DOHH2 (cell line): Measurements from ENCODE around the gene LETMD1.
"Not testable (repeated sequence)": the region's sequence is repeated elsewhere in the genome, so short reads cannot be mapped to it uniquely, and the experiment has no call there.

Experiments
- H3F3A ChIP-seq: fragments of 200-600 bp; sonication (generic), shearing (Covaris generic); 2 replicates; pipeline ENCODE4 v1.6.0; 2016; ENCODE audit warnings: antibody characterized with exemption, mild to moderate bottlenecking; ENCODE audit not compliant: control insufficient read depth, insufficient read depth
- H3K27ac ChIP-seq: fragments of 200-600 bp; sonication (generic); 2 replicates; pipeline ENCODE4 v1.5.1; 2014; ENCODE audit warnings: low read depth, mild to moderate bottlenecking, low read length, moderate library complexity
- H3K27me3 ChIP-seq: fragments of 200-600 bp; sonication (generic); 2 replicates; pipeline ENCODE4 v1.6.1; 2014; ENCODE audit warnings: mild to moderate bottlenecking, low read length, mixed read lengths; ENCODE audit not compliant: control insufficient read depth
- H3K36me3 ChIP-seq: fragments of 200-600 bp; sonication (generic); 2 replicates; pipeline ENCODE4 v1.6.1; 2014; ENCODE audit warnings: mild to moderate bottlenecking, low read length, moderate library complexity, mixed read lengths; ENCODE audit not compliant: control insufficient read depth
- H3K4me1 ChIP-seq: fragments of 200-600 bp; sonication (generic); 2 replicates; pipeline ENCODE4 v1.6.1; 2014; ENCODE audit warnings: mild to moderate bottlenecking, low read length, mixed read lengths; ENCODE audit not compliant: control insufficient read depth
- H3K4me2 ChIP-seq: fragments of 200-600 bp; sonication (generic); 2 replicates; pipeline ENCODE4 v1.6.0; 2014; ENCODE audit warnings: mild to moderate bottlenecking, low read length, moderate library complexity
- H3K4me3 ChIP-seq: fragments of 200-600 bp; sonication (generic); 2 replicates; pipeline ENCODE4 v1.5.1; 2014; ENCODE audit warnings: mild to moderate bottlenecking, low read length, mixed read lengths
- H3K79me2 ChIP-seq: fragments of 200-600 bp; sonication (generic); 2 replicates; pipeline ENCODE4 v1.6.1; 2014; ENCODE audit warnings: mild to moderate bottlenecking, low read length, mixed read lengths; ENCODE audit not compliant: control insufficient read depth
- H3K9me2 ChIP-seq: fragments of 200-600 bp; sonication (generic); replicated peaks from 2 replicates; pipeline ENCODE4 v1.6.1; 2014; ENCODE audit warnings: mild to moderate bottlenecking, low read length, mixed read lengths; ENCODE audit not compliant: control insufficient read depth
- H3K9me3 ChIP-seq: fragments of 200-600 bp; sonication (generic); 2 replicates; pipeline ENCODE4 v1.6.1; 2014; ENCODE audit warnings: antibody characterized with exemption, low read length, mixed read lengths; ENCODE audit not compliant: control insufficient read depth, insufficient read depth
- H4K20me1 ChIP-seq: fragments of 200-600 bp; sonication (generic); 2 replicates; pipeline ENCODE4 v1.6.0; 2014; ENCODE audit warnings: low read depth, mild to moderate bottlenecking, antibody characterized with exemption, low read length, moderate library complexity; ENCODE audit not compliant: control insufficient read depth, insufficient read depth
- EZH2phosphoT487 ChIP-seq: fragments of 200-600 bp; sonication (generic); IDR thresholded peaks from 2 replicates; pipeline ENCODE4 v1.6.1; 2017; ENCODE audit warnings: borderline replicate concordance, mild to moderate bottlenecking, antibody characterized with exemption, low read length, moderate library complexity, mixed read lengths
- TF ChIP-seq, protein P1 (sequence below): fragments of 200-600 bp; sonication (generic); IDR thresholded peaks from one replicate; pipeline ENCODE4 v1.5.1; 2014; ENCODE audit warnings: antibody characterized with exemption, mild to moderate bottlenecking, low read depth, low read length; ENCODE audit not compliant: poor library complexity, severe bottlenecking

LETMD1 gene

GRCh38 chr12:51011955-51012354 is 36.2 kb upstream of the LETMD1 start:
- Histone ChIP-seq H3K4me2 (no peak overlapping the region), H3K9me2 (no peaks in the 10 kb centered on the region), H3K27me3 (no peaks in the 10 kb centered on the region), H3K9me3 (no peaks in the 10 kb centered on the region), H3K4me3 (no peak overlapping the region), H3K79me2 (peaks cover 70% of the 10 kb centered on the region), H3K4me1 (peaks cover 6% of the 10 kb centered on the region), H4K20me1 (no peaks in the 10 kb centered on the region), H3K36me3 (peaks cover 3% of the 10 kb centered on the region; the same call in 1 of the 2 replicates), H3F3A (no peaks in the 10 kb centered on the region), H3K27ac (no peak overlapping the region)
- TF ChIP-seq, protein P1, sequence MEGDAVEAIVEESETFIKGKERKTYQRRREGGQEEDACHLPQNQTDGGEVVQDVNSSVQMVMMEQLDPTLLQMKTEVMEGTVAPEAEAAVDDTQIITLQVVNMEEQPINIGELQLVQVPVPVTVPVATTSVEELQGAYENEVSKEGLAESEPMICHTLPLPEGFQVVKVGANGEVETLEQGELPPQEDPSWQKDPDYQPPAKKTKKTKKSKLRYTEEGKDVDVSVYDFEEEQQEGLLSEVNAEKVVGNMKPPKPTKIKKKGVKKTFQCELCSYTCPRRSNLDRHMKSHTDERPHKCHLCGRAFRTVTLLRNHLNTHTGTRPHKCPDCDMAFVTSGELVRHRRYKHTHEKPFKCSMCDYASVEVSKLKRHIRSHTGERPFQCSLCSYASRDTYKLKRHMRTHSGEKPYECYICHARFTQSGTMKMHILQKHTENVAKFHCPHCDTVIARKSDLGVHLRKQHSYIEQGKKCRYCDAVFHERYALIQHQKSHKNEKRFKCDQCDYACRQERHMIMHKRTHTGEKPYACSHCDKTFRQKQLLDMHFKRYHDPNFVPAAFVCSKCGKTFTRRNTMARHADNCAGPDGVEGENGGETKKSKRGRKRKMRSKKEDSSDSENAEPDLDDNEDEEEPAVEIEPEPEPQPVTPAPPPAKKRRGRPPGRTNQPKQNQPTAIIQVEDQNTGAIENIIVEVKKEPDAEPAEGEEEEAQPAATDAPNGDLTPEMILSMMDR, result no peak
- TF ChIP-seq EZH2phosphoT487, result no peak

- Histone ChIP-seq H4K20me1 (no peaks in the 10 kb centered on the region), H3K36me3 (0 out of 2 replicates have a peak, but pooled peaks cover 3% of the 10 kb centered on the region), H3F3A (no peaks in the 10 kb centered on the region), H3K4me2 (no peak overlapping the region), H3K27me3 (no peaks in the 10 kb centered on the region), H3K4me3 (no peak overlapping the region), H3K9me2 (no peaks in the 10 kb centered on the region), H3K27ac (no peak overlapping the region), H3K79me2 (peaks cover 77% of the 10 kb centered on the region), H3K4me1 (peaks cover 6% of the 10 kb centered on the region), H3K9me3 (no peaks in the 10 kb centered on the region)
- TF ChIP-seq EZH2phosphoT487, result no peak
- TF ChIP-seq, protein P1, result no peak
Measured at GRCh38 chr12:51012570-51013236, 35.4 kb upstream of the LETMD1 start.

- Histone ChIP-seq H3K4me3 (no peak overlapping the region), H3K4me2 (no peak overlapping the region), H4K20me1 (no peaks in the 10 kb centered on the region), H3K9me3 (no peaks in the 10 kb centered on the region), H3K27me3 (no peaks in the 10 kb centered on the region), H3K79me2 (peaks cover 84% of the 10 kb centered on the region), H3K27ac (no peak overlapping the region), H3K4me1 (peaks cover 6% of the 10 kb centered on the region), H3F3A (no peaks in the 10 kb centered on the region), H3K36me3 (0 out of 2 replicates have a peak, but pooled peaks cover 3% of the 10 kb centered on the region), H3K9me2 (no peaks in the 10 kb centered on the region)
- TF ChIP-seq, protein P1, result no peak
- TF ChIP-seq EZH2phosphoT487, result no peak
Measured at GRCh38 chr12:51013441-51013840, 34.7 kb upstream of the LETMD1 start.

DNA sequence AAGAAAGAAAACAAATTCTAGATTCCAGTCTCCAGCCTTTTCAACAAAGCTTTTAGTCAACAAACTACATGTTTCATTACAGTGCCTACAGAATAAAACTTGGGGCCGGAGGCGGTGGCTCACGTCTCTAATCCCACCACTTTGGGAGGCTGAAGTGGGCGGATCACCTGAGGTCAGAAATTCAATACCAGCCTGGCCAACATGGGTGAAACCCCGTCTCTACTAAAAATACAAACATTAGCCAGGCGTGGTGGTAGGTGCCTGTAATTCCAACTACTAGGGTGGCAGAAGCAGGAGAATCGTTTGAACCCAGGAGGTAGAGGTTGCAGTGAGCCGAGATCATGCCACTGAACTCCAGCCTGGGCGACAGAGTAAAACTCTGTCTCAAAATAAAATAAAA is 33.7 kb upstream of the LETMD1 start:
- H4K20me1 ChIP-seq, H3K36me3 ChIP-seq, H3K4me3 ChIP-seq, H3K27me3 ChIP-seq, H3K4me2 ChIP-seq, H3K9me3 ChIP-seq, H3K27ac ChIP-seq, H3K4me1 ChIP-seq, H3F3A ChIP-seq, H3K9me2 ChIP-seq: not testable (repeated sequence)
- peaks cover 87% of the 10 kb centered on the region for H3K79me2 ChIP-seq
